K562 (cell line): ENCODE data around the gene KXD1. TPM values are rescaled to one million over a fixed set of nuclear protein-coding genes. Genes with fewer than 3 reads are reported as not detected.

ENCODE experiments used
- BCOR ChIP-seq: fragments of 450-650 bp; IDR thresholded peaks from 2 replicates; pipeline ENCODE4 v1.6.1; 2016
- FOXK1 ChIP-seq: sonication (generic); formaldehyde crosslinking; IDR thresholded peaks from 2 replicates; pipeline ENCODE4 v1.8.0; 2022; ENCODE audit warnings: missing genetic modification reagents, mild to moderate bottlenecking, borderline replicate concordance
- HDAC1 ChIP-seq, 2 experiments: fragments of 450-650 bp; IDR thresholded peaks; 2 replicates each; pipeline ENCODE4 v1.6.1; 2016 to 2017; ENCODE audit warnings: inconsistent platforms in 1 of 2, mild to moderate bottlenecking in 1 of 2, moderate library complexity in 1 of 2
- HMGN3 ChIP-seq: IDR thresholded peaks from 2 replicates; pipeline ENCODE4 v1.6.1; 2011; ENCODE audit warnings: borderline replicate concordance, low read depth, mild to moderate bottlenecking, mixed read lengths, low read length; ENCODE audit not compliant: insufficient read length; ENCODE audit errors: extremely low read depth
- KLF1 ChIP-seq: fragments of 450-650 bp; IDR thresholded peaks from 2 replicates; pipeline ENCODE4 v1.6.1; 2016; ENCODE audit warnings: missing genetic modification characterization, missing compliant biosample characterization
- MAFF ChIP-seq: IDR thresholded peaks from 2 replicates; pipeline ENCODE4 v1.6.1; 2012; ENCODE audit warnings: low read length, improper control_type of control experiment
- NFIC ChIP-seq: fragments of 450-650 bp; IDR thresholded peaks from 2 replicates; pipeline ENCODE4 v1.6.1; 2017; ENCODE audit warnings: mild to moderate bottlenecking, inconsistent platforms
- PCBP1 ChIP-seq: fragments of 200-400 bp; formaldehyde crosslinking; IDR thresholded peaks from 2 replicates; pipeline ENCODE4 v1.6.1; 2018; ENCODE audit warnings: mild to moderate bottlenecking, low read depth, low read length; ENCODE audit not compliant: poor library complexity, severe bottlenecking
- RBBP5 ChIP-seq: fragments of 200-600 bp; sonication (generic); IDR thresholded peaks from 2 replicates; pipeline ENCODE4 v1.6.1; 2012; ENCODE audit warnings: borderline replicate concordance, mild to moderate bottlenecking, low read length, control low read depth, inconsistent platforms; ENCODE audit not compliant: insufficient read depth, poor library complexity, severe bottlenecking
- TAF7 ChIP-seq: fragments of 450-650 bp; IDR thresholded peaks from 2 replicates; pipeline ENCODE4 v1.6.1; 2016; ENCODE audit warnings: missing genetic modification characterization, missing compliant biosample characterization
- ZBTB8A ChIP-seq: fragments of 450-650 bp; IDR thresholded peaks from 2 replicates; pipeline ENCODE4 v1.6.1; 2018; ENCODE audit warnings: mild to moderate bottlenecking, moderate library complexity; ENCODE audit not compliant: partially characterized antibody
- polyA plus RNA-seq, 8 experiments: library from polyadenylated mRNA; depleted of rRNA in 4 of 8; stranded (reverse) in 5 of 8; unstranded in 3 of 8; fragments of >200 nt; fragmentation: Nextera tagmentation in 2 of 8; fragmentation: Illumina TruSeq in 1 of 8; extraction: Ambion mirVana in 2 of 8; extraction: Trizol in 1 of 8; gene quantifications; 2 replicates each; pipeline versions ENCODE4 v1.2.1 to v1.2.3, GENCODE V29; 2011 to 2014; ENCODE audit warnings: inconsistent platforms in 1 of 8, missing spikeins in 1 of 8
- total RNA-seq, 7 experiments: library from RNA; depleted of rRNA in 6 of 7; stranded (reverse); fragments of >200 nt in 6 of 7; fragmentation: Illumina TruSeq in 2 of 7; extraction: Trizol in 2 of 7; gene quantifications; 2 replicates each; pipeline versions ENCODE4 v1.2.1 to v1.2.3, GENCODE V29; 2011 to 2021; ENCODE audit warnings: low replicate concordance in 1 of 7
- TF ChIP-seq, protein P1 (sequence below): sonication (generic); formaldehyde crosslinking; IDR thresholded peaks from 2 replicates; pipeline ENCODE4 v1.8.0; 2022; ENCODE audit warnings: mild to moderate bottlenecking, missing genetic modification reagents
- TF ChIP-seq, protein P2 (sequence below): fragments of 450-650 bp; IDR thresholded peaks from 2 replicates; pipeline ENCODE4 v1.6.1; 2016; ENCODE audit warnings: antibody characterized with exemption
- TF ChIP-seq, protein P3 (sequence below), 2 experiments: fragments of 450-650 bp; IDR thresholded peaks; 2 replicates each; pipeline ENCODE4 v1.6.1; 2018; ENCODE audit warnings: mild to moderate bottlenecking in 2 of 2, low read depth in 1 of 2; ENCODE audit not compliant: partially characterized antibody in 2 of 2
- TF ChIP-seq, protein P4 (sequence below): sonication (generic); formaldehyde crosslinking; IDR thresholded peaks from 2 replicates; pipeline ENCODE4 v1.8.0; 2022; ENCODE audit warnings: mild to moderate bottlenecking, missing genetic modification reagents
- TF ChIP-seq, protein P5 (sequence below): sonication (generic); formaldehyde crosslinking; IDR thresholded peaks from 2 replicates; pipeline ENCODE4 v1.8.0; 2022; ENCODE audit warnings: mild to moderate bottlenecking, missing genetic modification reagents

The KXD1 gene
- total and polyA plus RNA-seq, 9 of the 15 experiments (the other 6 are each of a cell fraction or from before 2014, with no cell fraction given) = 21.9 to 210 (median 118) TPM

DNA sequence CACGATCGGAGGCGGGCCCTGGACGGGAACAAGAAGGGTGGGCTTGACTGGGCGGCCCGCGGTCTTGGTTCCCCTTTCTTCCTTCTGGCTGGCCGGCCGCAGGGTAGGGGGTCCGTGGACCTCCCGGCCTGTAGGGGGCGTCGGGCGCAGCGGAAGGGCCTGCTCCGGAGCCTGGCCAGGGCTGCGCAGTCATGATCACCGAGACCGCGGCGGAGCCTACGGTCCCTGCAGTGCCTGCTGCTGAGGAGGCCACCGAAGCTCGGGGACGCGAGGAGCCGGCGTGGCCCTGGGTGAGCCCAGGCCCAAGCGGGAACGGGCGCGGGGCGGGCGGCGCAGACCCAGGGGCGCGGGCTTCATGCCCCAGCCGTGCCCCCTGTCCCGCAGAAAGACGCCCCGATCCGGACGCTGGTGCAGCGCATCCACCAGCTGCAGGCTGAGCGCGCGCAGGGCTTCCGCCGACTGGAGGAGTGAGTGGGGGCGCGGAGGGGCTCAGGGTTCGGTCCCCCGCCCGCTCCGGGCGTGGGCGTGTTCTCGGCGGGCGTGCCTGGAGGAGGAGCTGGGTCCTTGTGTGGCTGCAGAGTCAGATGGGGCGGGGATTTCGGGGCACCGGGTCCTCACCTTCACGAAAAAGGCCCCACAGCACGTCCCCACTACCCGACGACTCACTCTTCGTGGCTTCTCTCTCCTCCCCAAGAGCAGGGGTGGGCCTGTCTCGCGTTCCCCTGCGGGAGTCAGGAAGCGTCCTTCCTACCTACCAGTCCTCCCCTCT, 31.1 kb downstream of the KXD1 start, which contains the start of gene REX1BD (continued):
- TF ChIP-seq, protein P1, sequence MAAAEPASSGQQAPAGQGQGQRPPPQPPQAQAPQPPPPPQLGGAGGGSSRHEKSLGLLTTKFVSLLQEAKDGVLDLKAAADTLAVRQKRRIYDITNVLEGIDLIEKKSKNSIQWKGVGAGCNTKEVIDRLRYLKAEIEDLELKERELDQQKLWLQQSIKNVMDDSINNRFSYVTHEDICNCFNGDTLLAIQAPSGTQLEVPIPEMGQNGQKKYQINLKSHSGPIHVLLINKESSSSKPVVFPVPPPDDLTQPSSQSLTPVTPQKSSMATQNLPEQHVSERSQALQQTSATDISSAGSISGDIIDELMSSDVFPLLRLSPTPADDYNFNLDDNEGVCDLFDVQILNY (CRISPR knock-in tag) = peak; percentile 74; the same call in 1 of the 2 replicates
- TF ChIP-seq, protein P2, sequence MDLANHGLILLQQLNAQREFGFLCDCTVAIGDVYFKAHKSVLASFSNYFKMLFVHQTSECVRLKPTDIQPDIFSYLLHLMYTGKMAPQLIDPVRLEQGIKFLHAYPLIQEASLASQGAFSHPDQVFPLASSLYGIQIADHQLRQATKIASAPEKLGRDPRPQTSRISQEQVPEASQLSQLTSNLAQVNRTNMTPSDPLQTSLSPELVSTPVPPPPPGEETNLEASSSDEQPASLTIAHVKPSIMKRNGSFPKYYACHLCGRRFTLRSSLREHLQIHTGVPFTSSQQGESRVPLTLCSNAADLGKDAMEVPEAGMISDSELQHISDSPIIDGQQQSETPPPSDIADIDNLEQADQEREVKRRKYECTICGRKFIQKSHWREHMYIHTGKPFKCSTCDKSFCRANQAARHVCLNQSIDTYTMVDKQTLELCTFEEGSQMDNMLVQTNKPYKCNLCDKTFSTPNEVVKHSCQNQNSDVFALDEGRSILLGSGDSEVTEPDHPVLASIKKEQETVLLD = peak; percentile 20; the same call in 1 of the 2 replicates
- peak; percentile 80 for TF ChIP-seq RBBP5
- peak in 1 of 2 experiments; percentile 90; a peak in 2 of 4 replicates for TF ChIP-seq HDAC1 (IDR thresholded peaks at IDR 0.05)
- TF ChIP-seq HMGN3 = peak; percentile 70
- no peak for TF ChIP-seq FOXK1 (CRISPR knock-in tag)
- no peak for TF ChIP-seq ZBTB8A
- TF ChIP-seq BCOR = peak; percentile 81
- TF ChIP-seq, protein P3, sequence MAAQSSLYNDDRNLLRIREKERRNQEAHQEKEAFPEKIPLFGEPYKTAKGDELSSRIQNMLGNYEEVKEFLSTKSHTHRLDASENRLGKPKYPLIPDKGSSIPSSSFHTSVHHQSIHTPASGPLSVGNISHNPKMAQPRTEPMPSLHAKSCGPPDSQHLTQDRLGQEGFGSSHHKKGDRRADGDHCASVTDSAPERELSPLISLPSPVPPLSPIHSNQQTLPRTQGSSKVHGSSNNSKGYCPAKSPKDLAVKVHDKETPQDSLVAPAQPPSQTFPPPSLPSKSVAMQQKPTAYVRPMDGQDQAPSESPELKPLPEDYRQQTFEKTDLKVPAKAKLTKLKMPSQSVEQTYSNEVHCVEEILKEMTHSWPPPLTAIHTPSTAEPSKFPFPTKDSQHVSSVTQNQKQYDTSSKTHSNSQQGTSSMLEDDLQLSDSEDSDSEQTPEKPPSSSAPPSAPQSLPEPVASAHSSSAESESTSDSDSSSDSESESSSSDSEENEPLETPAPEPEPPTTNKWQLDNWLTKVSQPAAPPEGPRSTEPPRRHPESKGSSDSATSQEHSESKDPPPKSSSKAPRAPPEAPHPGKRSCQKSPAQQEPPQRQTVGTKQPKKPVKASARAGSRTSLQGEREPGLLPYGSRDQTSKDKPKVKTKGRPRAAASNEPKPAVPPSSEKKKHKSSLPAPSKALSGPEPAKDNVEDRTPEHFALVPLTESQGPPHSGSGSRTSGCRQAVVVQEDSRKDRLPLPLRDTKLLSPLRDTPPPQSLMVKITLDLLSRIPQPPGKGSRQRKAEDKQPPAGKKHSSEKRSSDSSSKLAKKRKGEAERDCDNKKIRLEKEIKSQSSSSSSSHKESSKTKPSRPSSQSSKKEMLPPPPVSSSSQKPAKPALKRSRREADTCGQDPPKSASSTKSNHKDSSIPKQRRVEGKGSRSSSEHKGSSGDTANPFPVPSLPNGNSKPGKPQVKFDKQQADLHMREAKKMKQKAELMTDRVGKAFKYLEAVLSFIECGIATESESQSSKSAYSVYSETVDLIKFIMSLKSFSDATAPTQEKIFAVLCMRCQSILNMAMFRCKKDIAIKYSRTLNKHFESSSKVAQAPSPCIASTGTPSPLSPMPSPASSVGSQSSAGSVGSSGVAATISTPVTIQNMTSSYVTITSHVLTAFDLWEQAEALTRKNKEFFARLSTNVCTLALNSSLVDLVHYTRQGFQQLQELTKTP (IDR thresholded peaks at IDR 0.05; ENCODE audit: low read depth in 1 of 2, partially characterized antibody in 2 of 2) = peak in 1 of 2 experiments; percentile 68
- TF ChIP-seq, protein P4, sequence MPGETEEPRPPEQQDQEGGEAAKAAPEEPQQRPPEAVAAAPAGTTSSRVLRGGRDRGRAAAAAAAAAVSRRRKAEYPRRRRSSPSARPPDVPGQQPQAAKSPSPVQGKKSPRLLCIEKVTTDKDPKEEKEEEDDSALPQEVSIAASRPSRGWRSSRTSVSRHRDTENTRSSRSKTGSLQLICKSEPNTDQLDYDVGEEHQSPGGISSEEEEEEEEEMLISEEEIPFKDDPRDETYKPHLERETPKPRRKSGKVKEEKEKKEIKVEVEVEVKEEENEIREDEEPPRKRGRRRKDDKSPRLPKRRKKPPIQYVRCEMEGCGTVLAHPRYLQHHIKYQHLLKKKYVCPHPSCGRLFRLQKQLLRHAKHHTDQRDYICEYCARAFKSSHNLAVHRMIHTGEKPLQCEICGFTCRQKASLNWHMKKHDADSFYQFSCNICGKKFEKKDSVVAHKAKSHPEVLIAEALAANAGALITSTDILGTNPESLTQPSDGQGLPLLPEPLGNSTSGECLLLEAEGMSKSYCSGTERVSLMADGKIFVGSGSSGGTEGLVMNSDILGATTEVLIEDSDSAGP (CRISPR knock-in tag) = 0 out of 2 replicates have a peak, but pooled peaks have one; percentile 70
- TF ChIP-seq KLF1 (tag) = peak; percentile 62; the same call in 1 of the 2 replicates
- peak; percentile 97 for TF ChIP-seq PCBP1
- TF ChIP-seq, protein P5, sequence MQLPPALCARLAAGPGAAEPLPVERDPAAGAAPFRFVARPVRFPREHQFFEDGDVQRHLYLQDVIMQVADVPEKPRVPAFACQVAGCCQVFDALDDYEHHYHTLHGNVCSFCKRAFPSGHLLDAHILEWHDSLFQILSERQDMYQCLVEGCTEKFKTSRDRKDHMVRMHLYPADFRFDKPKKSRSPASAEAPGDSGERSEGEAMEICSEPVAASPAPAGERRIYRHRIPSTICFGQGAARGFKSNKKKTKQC = peak; percentile 56; the same call in 1 of the 2 replicates
- peak; percentile 41; the same call in 1 of the 2 replicates for TF ChIP-seq NFIC
- peak; percentile 54; the same call in 1 of the 2 replicates for TF ChIP-seq TAF7
- no peak for TF ChIP-seq MAFF
